MCF 10A (cell line): ENCODE measurements around the gene SEC14L5. TPM values are rescaled to one million over a fixed set of nuclear protein-coding genes. Genes with fewer than 3 reads are reported as not detected.
"Not testable (repeated sequence)": the region's sequence is repeated elsewhere in the genome, so short reads cannot be mapped to it uniquely, and the experiment has no call there.

ENCODE experiments used
- BruUV-seq: library from RNA; stranded (reverse); fragments of 400-500 nt; replicated peaks from 2 replicates; lab custom pipeline; 2021; lab: Mats Ljungman, UMichigan
- CTCF ChIA-PET: fragments of 300-600 bp; sonication (Branson Sonifier 250); formaldehyde crosslinking; extraction: SDS; loops from one replicate; lab custom pipeline; 2021; ENCODE audit warnings: antibody characterized with exemption, inconsistent platforms; lab: Yijun Ruan, JAX
- POLR2A ChIA-PET: fragments of 300-600, 350-650 bp; sonication (Branson Sonifier 250); formaldehyde crosslinking; extraction: SDS; loops from one replicate; lab custom pipeline; 2020; ENCODE audit warnings: antibody characterized with exemption, inconsistent platforms; lab: Yijun Ruan, JAX
- DNase-seq: peaks from one replicate; pipeline ENCODE4 v3.0.0-alpha.2; 2018; ENCODE audit not compliant: unreplicated experiment
- H3K27ac Mint-ChIP-seq: one replicate; pipeline ENCODE4 v1.8.0; 2022; ENCODE audit warnings: mild to moderate bottlenecking, low read depth, mixed read lengths; ENCODE audit not compliant: unreplicated experiment
- H3K27me3 Mint-ChIP-seq: one replicate; pipeline ENCODE4 v1.8.0; 2022; ENCODE audit warnings: mixed read lengths; ENCODE audit not compliant: insufficient read depth, unreplicated experiment
- H3K36me3 Mint-ChIP-seq: one replicate; pipeline ENCODE4 v1.8.0; 2022; ENCODE audit warnings: mild to moderate bottlenecking, moderate library complexity, mixed read lengths; ENCODE audit not compliant: insufficient read depth, unreplicated experiment
- H3K4me1 Mint-ChIP-seq: one replicate; pipeline ENCODE4 v1.8.0; 2022; ENCODE audit warnings: mixed read lengths; ENCODE audit not compliant: insufficient read depth, unreplicated experiment
- H3K4me3 Mint-ChIP-seq: one replicate; pipeline ENCODE4 v1.8.0; 2022; ENCODE audit warnings: mild to moderate bottlenecking, moderate library complexity, mixed read lengths; ENCODE audit not compliant: unreplicated experiment
- H3K9me3 Mint-ChIP-seq: one replicate; pipeline ENCODE4 v1.8.0; 2022; ENCODE audit warnings: mixed read lengths; ENCODE audit not compliant: unreplicated experiment
- intact Hi-C: fragments of 100-400 bp; cut with micrococcal nuclease; formaldehyde crosslinking; loops from 2 replicates; pipeline ENCODE4 v1.14.1; 2022
- total RNA-seq: library from RNA; stranded (reverse); gene quantifications from 2 replicates; pipeline ENCODE4 v1.2.3, GENCODE V29; 2022
- TF ChIP-seq, protein P1 (sequence below): fragments of 200-600 bp; IDR thresholded peaks from one replicate; pipeline ENCODE4 v1.8.0; 2022; ENCODE audit warnings: antibody characterized with exemption, mild to moderate bottlenecking; ENCODE audit not compliant: unreplicated experiment

The SEC14L5 gene
- total RNA-seq, 1 experiment from 2014 or later, result not detected

DNA sequence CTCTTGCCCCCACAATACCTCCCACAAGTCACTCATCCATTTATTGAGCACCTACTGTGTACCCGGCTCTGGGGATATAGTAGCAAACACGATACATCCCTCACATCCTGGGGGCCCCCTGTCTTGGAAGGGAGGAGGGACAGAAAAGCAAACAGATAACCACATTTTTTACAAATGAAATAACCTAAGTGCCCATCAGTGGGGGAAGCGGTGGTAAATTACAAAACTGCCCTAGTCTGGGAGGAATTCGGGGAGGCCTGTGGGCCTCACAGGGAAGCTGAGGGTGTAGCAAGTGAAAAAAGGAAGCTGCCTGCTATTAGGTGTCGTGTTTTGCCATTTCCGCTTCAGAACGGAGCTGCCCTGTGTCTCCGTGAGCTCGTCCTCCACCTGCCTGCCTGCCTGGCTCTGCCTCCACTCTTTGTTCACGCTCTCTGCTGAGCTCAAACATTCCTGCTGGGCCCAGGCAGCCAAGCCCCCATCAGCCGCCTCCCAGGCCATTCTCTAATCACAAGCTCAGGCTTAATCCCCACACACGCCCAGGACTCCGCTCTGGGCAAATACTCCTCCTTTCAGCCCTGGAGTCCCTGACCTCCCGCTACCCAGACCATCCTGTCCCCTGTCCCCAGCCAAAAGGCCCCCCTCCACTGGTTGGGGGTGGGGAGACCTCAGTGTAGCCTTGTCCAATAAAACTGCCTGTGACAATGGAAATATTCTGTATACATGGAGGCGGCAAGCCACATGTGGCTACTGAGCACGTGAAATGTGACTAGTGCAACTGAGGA is 10.2 kb upstream of the SEC14L5 start:
- H3K9me3 Mint-ChIP-seq, result no peaks in the 10 kb centered on the region
- ChIA-PET CTCF (interaction anchor here (0.7 kb wide), 3 partner anchors 64 to 145 kb away, joined by 3 to 4 read pairs (median 4); no protein-coding TSS in a partner anchor), POLR2A (interaction anchor here (0.7 to 1.1 kb wide), 2 partner anchors 13 to 115 kb away, joined by 3 read pairs; no protein-coding TSS in a partner anchor)
- H3K4me3 Mint-ChIP-seq, result no peak overlapping the region
- DNase-seq, result no peak
- no TSS peak for BruUV-seq
- intact Hi-C loops, result no loop called here
- no peaks in the 10 kb centered on the region for H3K27me3 Mint-ChIP-seq
- no peaks in the 10 kb centered on the region for H3K36me3 Mint-ChIP-seq
- TF ChIP-seq, protein P1, sequence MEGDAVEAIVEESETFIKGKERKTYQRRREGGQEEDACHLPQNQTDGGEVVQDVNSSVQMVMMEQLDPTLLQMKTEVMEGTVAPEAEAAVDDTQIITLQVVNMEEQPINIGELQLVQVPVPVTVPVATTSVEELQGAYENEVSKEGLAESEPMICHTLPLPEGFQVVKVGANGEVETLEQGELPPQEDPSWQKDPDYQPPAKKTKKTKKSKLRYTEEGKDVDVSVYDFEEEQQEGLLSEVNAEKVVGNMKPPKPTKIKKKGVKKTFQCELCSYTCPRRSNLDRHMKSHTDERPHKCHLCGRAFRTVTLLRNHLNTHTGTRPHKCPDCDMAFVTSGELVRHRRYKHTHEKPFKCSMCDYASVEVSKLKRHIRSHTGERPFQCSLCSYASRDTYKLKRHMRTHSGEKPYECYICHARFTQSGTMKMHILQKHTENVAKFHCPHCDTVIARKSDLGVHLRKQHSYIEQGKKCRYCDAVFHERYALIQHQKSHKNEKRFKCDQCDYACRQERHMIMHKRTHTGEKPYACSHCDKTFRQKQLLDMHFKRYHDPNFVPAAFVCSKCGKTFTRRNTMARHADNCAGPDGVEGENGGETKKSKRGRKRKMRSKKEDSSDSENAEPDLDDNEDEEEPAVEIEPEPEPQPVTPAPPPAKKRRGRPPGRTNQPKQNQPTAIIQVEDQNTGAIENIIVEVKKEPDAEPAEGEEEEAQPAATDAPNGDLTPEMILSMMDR, result no peak
- H3K27ac Mint-ChIP-seq, result no peak overlapping the region
- H3K4me1 Mint-ChIP-seq, result peaks cover 34% of the 10 kb centered on the region

DNA sequence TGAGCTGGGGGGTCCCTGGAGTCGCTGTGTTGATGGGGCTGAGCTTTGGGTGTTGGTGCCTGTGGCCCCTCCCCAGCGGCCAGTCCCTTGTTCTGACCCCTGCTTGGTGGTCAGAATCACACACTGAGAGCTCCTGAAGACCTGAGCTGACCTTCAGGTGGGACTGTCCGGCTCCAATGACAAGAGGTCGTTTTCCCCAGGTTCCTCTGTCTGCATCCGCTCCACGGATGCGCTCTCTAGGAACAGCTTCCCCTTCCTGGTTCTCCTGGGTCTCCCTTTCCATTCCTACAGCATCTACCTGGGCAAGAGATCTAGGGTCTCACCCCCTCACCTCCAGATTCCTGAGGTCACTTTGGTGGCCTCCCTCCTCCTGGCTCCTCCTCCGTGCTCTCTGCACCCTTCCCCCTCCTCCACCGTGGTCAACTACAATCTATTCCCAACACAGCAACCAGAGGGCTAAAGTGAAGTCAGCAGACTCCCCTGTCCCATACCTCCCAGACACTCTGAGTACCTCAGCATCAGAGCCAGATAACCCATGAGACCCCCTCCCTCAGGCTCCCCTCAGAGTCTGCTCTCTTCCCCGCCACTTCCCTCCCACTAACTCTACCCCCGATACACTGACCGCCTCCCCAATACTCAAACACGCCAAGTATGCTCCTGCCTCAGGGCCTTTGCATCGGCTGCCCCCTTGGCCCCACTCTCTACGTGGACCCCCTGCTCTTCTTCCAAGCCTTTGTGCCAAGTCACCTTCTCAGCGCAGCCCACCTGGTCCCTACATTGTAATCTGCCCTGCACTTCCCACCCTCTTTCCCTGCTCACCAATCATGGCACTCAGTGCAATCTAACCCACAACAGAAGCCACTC is 9.0 kb upstream of the SEC14L5 start:
- no TSS peak for BruUV-seq
- POLR2A ChIA-PET, result interaction anchor here (1.1 kb wide), 1 partner anchor 14 kb away, joined by 3 read pairs; no protein-coding TSS in a partner anchor
- TF ChIP-seq, protein P1, result no peak
- DNase-seq, result no peak
- intact Hi-C loops, result no loop called here
- no peaks in the 10 kb centered on the region for H3K36me3 Mint-ChIP-seq
- CTCF ChIA-PET, result interaction anchor here (0.7 kb wide), 1 partner anchor 68 kb away, joined by 3 read pairs; no protein-coding TSS in a partner anchor
- H3K9me3 Mint-ChIP-seq, result no peaks in the 10 kb centered on the region
- no peak overlapping the region for H3K27ac Mint-ChIP-seq
- no peaks in the 10 kb centered on the region for H3K27me3 Mint-ChIP-seq
- H3K4me3 Mint-ChIP-seq, result no peak overlapping the region
- H3K4me1 Mint-ChIP-seq, result peaks cover 28% of the 10 kb centered on the region

GRCh38 chr16:4949986-4950385 is 8.1 kb upstream of the SEC14L5 start:
- CTCF ChIA-PET, result interaction anchor here (0.7 kb wide), 1 partner anchor 51 kb away, joined by 3 read pairs; no protein-coding TSS in a partner anchor
- Mint-ChIP-seq H3K27me3 (no peaks in the 10 kb centered on the region), H3K36me3 (no peaks in the 10 kb centered on the region), H3K4me1 (peaks cover 21% of the 10 kb centered on the region), H3K27ac (no peak overlapping the region), H3K4me3 (no peak overlapping the region), H3K9me3 (no peaks in the 10 kb centered on the region)
- DNase-seq, result no peak
- TF ChIP-seq, protein P1, result no peak
- BruUV-seq, result no TSS peak
- intact Hi-C loops, result loop anchor here (10.0 kb wide), 1 partner anchor 335 kb away; the partner anchor contains the start of gene UBALD1
- POLR2A ChIA-PET, result no interaction called here

DNA sequence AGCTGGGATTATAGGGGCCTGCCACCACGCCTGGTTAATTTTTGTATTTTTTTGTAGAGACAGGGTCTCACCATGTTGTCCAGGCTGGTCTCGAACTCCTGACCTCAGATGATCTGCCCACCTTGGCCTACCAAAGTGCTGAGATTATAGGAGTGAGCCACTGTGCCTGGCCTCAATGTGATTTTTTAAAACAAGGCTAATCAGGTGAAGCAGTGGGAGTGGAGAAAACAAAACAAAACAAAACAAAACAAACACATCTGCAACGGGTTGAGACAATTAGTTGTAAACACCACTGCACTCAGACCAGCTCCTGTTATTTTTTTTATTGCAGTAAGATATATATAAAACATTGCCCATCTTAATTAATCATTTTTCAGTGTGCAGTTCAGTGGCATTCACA is 6.5 kb upstream of the SEC14L5 start:
- intact Hi-C loops, result loop anchor here (10.0 kb wide), 1 partner anchor 337 kb away; the partner anchor contains the start of gene UBALD1
- H3K36me3 Mint-ChIP-seq, H3K27me3 Mint-ChIP-seq, H3K4me3 Mint-ChIP-seq, CTCF ChIA-PET, H3K9me3 Mint-ChIP-seq, BruUV-seq, DNase-seq, H3K27ac Mint-ChIP-seq: not testable (repeated sequence)
- peaks cover 15% of the 10 kb centered on the region for H3K4me1 Mint-ChIP-seq
- POLR2A ChIA-PET, result interaction anchor here (0.7 kb wide), 1 partner anchor 56 kb away, joined by 3 read pairs; no protein-coding TSS in a partner anchor
